PFSK-1 (cell line): Measurements from ENCODE around the gene ST6GALNAC3.

Source experiments
- POLR2AphosphoS5 ChIP-seq: IDR thresholded peaks from 2 replicates; pipeline ENCODE4 v1.6.1; 2012; ENCODE audit warnings: low read depth, mild to moderate bottlenecking, control low read depth, low read length, moderate library complexity
- TAF1 ChIP-seq: IDR thresholded peaks from 2 replicates; pipeline ENCODE4 v1.6.1; 2012; ENCODE audit warnings: low read length, control low read depth, borderline replicate concordance; ENCODE audit not compliant: insufficient read depth

GRCh38 chr1:76254104-76255030 lies 179.8 kb downstream of the ST6GALNAC3 start:
- TF ChIP-seq POLR2AphosphoS5 (no peak), TAF1 (no peak)
